Gastrocnemius medialis (tissue), 4 donors: Measurements from ENCODE around the gene NAV2. TPM values are rescaled to one million over a fixed set of nuclear protein-coding genes. Genes with fewer than 3 reads are reported as not detected.

Experiments
- ATAC-seq, 2 donors: fragments of 150-250 bp; one replicate each; pipeline ENCODE4 v1.9.1; 2016
- DNase-seq, 2 donors: peaks; one replicate each; pipeline ENCODE4 v3.0.0-alpha.2; 2019
- H3K27ac ChIP-seq, 4 donors: fragments of 200-600 bp; sonication (generic); 1 replicate in 1 of 4; 2 replicates in 3 of 4; pipeline ENCODE4 v1.5.1; 2016 to 2018; ENCODE audit warnings: mild to moderate bottlenecking in 2 of 4, moderate library complexity in 1 of 4
- H3K27me3 ChIP-seq, 3 donors: fragments of 200-600 bp; sonication (generic) in 2 of 3; 1 replicate in 1 of 3; 2 replicates in 2 of 3; pipeline versions ENCODE4 v1.5.1 to v1.6.0; 2016 to 2019; ENCODE audit warnings: mild to moderate bottlenecking in 1 of 3, moderate library complexity in 1 of 3
- H3K36me3 ChIP-seq, 2 donors: fragments of 200-600 bp; sonication (generic) in 1 of 2; one replicate each; pipeline ENCODE4 v1.5.1; 2017 to 2018
- H3K4me1 ChIP-seq, 2 donors: fragments of 200-600 bp; sonication (generic) in 1 of 2; one replicate each; pipeline ENCODE4 v1.5.1; 2016 to 2017; ENCODE audit warnings: mild to moderate bottlenecking in 2 of 2
- H3K4me3 ChIP-seq, 4 donors: fragments of 200-600 bp; sonication (generic) in 3 of 4; 1 replicate in 1 of 4; 2 replicates in 3 of 4; pipeline ENCODE4 v1.5.1; 2016 to 2019; ENCODE audit warnings: mild to moderate bottlenecking in 2 of 4
- H3K9me3 ChIP-seq, 3 donors: fragments of 200-600 bp; sonication (generic) in 2 of 3; 1 replicate in 1 of 3; 2 replicates in 2 of 3; pipeline ENCODE4 v1.5.1; 2016 to 2019
- POLR2A ChIP-seq, 2 donors: fragments of 450-650 bp; IDR thresholded peaks; one replicate each; pipeline ENCODE4 v1.6.1; 2017; ENCODE audit warnings: antibody characterized with exemption in 2 of 2, mild to moderate bottlenecking in 2 of 2, moderate library complexity in 2 of 2
- in situ Hi-C, 4 donors: fragments of 200-750 bp; cut with MboI; loops; one replicate each; pipeline versions ENCODE4 v1.15.0 to v1.8.0; 2017; ENCODE audit warnings: low sequenced_read_pairs in 4 of 4
- intact Hi-C: fragments of 100-400 bp; cut with DNase I; formaldehyde crosslinking; loops from one replicate; pipeline ENCODE4 v1.15.1; 2023; ENCODE audit warnings: low total_unique reads
- total RNA-seq, 4 donors: library from RNA; depleted of rRNA; stranded (reverse); fragments of >200 nt; gene quantifications; one replicate each; pipeline versions ENCODE4 v1.1.0 to v1.2.3, GENCODE V29; 2016
- TF ChIP-seq, protein P1 (sequence below), 5 experiments: fragments of 450-650 bp in 3 of 5; fragments of 200-600 bp in 2 of 5; sonication (generic) in 2 of 5; IDR thresholded peaks in 4 of 5; conservative IDR thresholded peaks in 1 of 5; 1 replicate in 4 of 5; 2 replicates in 1 of 5; pipeline ENCODE4 v1.5.1; 2016 to 2019; ENCODE audit warnings: antibody characterized with exemption in 5 of 5, mild to moderate bottlenecking in 3 of 5, moderate library complexity in 3 of 5

NAV2 gene
- total RNA-seq, 4 donors from 2014 or later = 3.2 to 7.7 (median 5.5) TPM

DNA sequence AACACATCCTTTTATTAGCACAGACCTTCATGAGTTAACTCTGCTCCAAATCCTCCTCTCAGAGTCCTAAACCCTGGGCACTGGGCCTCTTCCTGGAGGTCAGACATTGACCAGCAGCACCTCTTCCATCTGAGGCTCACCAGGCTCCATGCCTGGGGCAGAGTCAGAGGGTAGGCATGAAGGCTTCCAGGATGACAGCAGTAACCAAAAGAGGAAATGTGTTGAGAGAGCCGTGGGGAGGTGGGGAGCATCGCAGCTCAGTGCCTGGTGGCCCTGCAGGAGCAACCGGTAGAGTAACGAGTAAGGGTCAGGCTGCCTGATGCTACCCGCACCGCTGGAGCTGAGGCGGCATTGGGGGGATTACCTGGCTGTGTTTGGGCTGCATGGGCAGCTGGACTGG lies 9.4 kb upstream of the NAV2 start:
- no peak for TF ChIP-seq POLR2A (IDR thresholded peaks at IDR 0.05)
- TF ChIP-seq, protein P1, sequence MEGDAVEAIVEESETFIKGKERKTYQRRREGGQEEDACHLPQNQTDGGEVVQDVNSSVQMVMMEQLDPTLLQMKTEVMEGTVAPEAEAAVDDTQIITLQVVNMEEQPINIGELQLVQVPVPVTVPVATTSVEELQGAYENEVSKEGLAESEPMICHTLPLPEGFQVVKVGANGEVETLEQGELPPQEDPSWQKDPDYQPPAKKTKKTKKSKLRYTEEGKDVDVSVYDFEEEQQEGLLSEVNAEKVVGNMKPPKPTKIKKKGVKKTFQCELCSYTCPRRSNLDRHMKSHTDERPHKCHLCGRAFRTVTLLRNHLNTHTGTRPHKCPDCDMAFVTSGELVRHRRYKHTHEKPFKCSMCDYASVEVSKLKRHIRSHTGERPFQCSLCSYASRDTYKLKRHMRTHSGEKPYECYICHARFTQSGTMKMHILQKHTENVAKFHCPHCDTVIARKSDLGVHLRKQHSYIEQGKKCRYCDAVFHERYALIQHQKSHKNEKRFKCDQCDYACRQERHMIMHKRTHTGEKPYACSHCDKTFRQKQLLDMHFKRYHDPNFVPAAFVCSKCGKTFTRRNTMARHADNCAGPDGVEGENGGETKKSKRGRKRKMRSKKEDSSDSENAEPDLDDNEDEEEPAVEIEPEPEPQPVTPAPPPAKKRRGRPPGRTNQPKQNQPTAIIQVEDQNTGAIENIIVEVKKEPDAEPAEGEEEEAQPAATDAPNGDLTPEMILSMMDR (IDR thresholded peaks at IDR 0.05 in 4 of 5, conservative IDR thresholded peaks at IDR 0.05 in 1 of 5) = no peak
- Histone ChIP-seq H3K36me3 (no peaks in the 10 kb centered on the region), H3K27ac (no peak overlapping the region), H3K27me3 (no peaks in the 10 kb centered on the region), H3K9me3 (no peaks in the 10 kb centered on the region), H3K4me3 (no peak overlapping the region), H3K4me1 (peaks cover 9 to 11% of the 10 kb centered on the region in 2 donors)
- ATAC-seq (no peak), DNase-seq (no peak)
- intact Hi-C loops (no loop called here), in situ Hi-C loops (no loop called here)

- Histone ChIP-seq H3K9me3 (no peaks in the 10 kb centered on the region), H3K36me3 (no peaks in the 10 kb centered on the region), H3K27me3 (no peaks in the 10 kb centered on the region), H3K4me1 (peaks cover 1 to 3% of the 10 kb centered on the region in 2 donors), H3K4me3 (no peak overlapping the region), H3K27ac (no peak overlapping the region)
- TF ChIP-seq POLR2A (IDR thresholded peaks at IDR 0.05) = no peak
- TF ChIP-seq, protein P1 (IDR thresholded peaks at IDR 0.05 in 4 of 5, conservative IDR thresholded peaks at IDR 0.05 in 1 of 5) = no peak
- in situ Hi-C loops = no loop called here
- intact Hi-C loops = no loop called here
- no peak for DNase-seq
- ATAC-seq = no peak
Observed at GRCh38 chr11:19704213-19704612, 8.4 kb upstream of the NAV2 start.

DNA sequence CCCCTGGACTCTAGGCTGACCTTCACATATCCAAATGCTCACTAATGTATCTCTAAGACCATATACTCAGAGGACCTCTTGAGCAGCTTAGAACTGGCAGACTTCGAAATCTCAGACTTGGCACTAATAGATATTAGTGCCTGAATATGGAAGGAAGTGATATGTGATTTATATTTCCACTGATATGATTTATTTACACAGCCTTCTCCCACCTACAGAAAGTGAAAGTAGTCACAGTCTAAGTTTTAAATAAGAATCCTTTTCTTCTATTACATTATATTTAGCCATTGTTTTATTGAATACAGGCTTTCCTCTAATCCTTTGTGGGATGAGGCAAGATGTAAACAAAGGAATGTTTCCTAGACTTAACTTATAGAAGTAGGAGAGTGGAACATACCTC lies 6.7 kb upstream of the NAV2 start:
- Histone ChIP-seq H3K27me3 (no peaks in the 10 kb centered on the region), H3K27ac (no peak overlapping the region), H3K4me1 (no peaks in the 10 kb centered on the region), H3K9me3 (no peaks in the 10 kb centered on the region), H3K36me3 (no peaks in the 10 kb centered on the region), H3K4me3 (no peak overlapping the region)
- ATAC-seq (no peak), DNase-seq (no peak)
- no peak for TF ChIP-seq POLR2A (IDR thresholded peaks at IDR 0.05)
- TF ChIP-seq, protein P1 (IDR thresholded peaks at IDR 0.05 in 4 of 5, conservative IDR thresholded peaks at IDR 0.05 in 1 of 5) = no peak
- intact Hi-C loops = no loop called here
- in situ Hi-C loops = no loop called here

GRCh38 chr11:19711911-19712280 lies 741 bp upstream of the NAV2 start:
- intact Hi-C loops (loop anchor here (5.0 to 10.0 kb wide), 3 partner anchors 35 to 1317 kb away; partner anchors contain the start of gene LDHA), in situ Hi-C loops (no loop called here)
- ATAC-seq (peak; percentile 16 to 43), DNase-seq (no peak)
- peaks cover 19 to 28% (median 22%) of the 10 kb centered on the region in 3 donors for H3K27me3 ChIP-seq
- H3K4me1 ChIP-seq = peaks cover 12 to 25% of the 10 kb centered on the region in 2 donors
- TF ChIP-seq, protein P1 (IDR thresholded peaks at IDR 0.05 in 4 of 5, conservative IDR thresholded peaks at IDR 0.05 in 1 of 5) = no peak
- TF ChIP-seq POLR2A (IDR thresholded peaks at IDR 0.05) = no peak
- H3K9me3 ChIP-seq = no peaks in the 10 kb centered on the region
- peak overlapping the region; percentile 64 to 78 (median 70) for H3K4me3 ChIP-seq
- H3K36me3 ChIP-seq = no peaks in the 10 kb centered on the region
- peak overlapping the region; percentile 83 to 92 (median 90) for H3K27ac ChIP-seq
